NCI-H1694 treated with DMSO at 0.1 percent for 48 hours (cell line): ENCODE results near the gene C6orf132.

Experiments used
- DNase-seq: peaks from one replicate; lab custom pipeline; 2025; lab: John Stamatoyannopoulos, UW

The C6orf132 gene

DNA sequence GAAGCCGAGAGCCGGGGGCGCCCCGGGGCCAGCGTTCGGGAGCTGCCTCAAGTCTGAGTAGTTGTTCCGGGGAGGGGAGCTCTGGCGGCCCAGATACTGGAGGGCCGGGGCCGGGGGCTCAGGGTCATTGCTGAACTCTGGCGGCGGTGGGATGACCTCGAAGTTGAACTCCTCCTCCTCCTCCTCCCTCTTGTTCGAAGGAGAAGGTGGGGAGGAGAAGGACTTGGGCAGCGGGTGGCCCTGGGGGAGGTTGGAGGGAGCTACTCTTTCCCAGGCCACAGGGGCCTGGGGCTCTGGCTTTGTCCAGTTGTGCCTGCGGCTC lies 37.7 kb downstream of the C6orf132 start:
- DNase-seq = no peak

DNA sequence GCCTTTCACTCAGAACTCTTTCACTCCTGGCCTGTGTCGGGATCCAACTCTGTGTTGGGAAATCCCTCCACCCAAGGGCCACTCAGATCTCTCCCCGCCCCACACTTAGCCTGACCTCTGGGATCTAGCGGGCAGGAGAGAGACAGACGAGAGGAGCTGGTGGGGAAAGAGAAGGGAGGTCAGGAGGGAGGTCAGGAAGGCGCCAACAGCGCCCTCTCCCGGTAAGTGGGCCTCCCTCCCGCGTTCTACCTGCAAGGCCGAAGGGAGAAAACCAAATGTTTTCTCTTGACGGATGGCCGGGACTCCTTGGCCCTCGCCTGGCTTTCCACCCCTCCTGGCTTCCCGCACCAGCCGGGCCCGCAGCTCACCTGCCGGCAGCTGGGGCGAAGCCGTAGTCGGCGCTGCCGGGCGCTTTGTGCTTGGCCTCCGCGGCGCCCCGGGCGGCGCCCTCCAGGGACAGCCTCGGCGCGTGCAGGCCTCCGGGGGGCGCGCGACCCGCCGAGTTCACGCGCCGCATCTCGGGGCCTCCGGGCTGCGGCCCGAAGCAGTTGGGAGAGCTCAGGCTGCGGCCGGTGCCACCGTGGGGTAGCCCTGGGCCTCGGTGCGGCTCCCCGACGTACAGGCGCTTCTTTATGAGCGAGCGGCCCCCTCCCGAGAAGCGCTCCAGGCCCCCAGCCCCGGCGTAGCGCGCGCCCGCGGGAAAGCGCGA lies 38.2 kb downstream of the C6orf132 start:
- no peak for DNase-seq

DNA sequence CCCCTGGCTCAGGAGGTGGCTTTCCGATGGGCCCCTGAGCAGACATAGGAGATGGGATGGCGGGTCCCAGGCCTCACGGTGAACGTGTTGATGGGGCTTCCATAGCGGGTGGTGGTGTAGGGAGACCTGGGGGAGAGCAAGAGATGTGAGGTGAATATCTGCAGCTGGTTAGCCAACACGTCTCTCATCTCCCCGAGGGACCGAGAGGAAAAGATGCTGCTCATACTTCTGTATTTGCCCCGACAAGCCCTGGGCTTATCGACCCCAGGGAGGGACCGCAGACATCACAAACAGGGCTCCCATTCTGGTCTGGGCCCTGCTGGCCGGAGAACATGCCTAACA lies 38.7 kb downstream of the C6orf132 start:
- no peak for DNase-seq

DNA sequence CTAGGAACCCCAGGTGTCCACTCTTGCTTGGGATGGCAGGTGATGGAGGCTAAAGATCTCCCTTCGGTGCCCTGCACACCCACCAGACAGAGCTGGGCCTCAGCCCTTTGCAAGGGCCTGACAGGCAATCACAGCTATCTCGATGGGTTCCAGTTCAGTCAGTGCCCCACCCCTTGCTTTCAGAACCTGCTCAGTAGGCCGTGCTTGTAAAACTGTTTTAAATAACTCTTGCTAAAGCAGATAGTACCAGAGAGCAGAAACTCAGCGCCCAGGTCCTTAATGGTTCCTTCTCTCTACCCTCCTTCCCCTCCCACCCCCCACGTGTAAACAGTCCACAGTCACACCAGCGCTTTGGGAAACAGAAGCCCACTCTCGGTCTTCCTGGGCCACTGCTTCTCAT lies 39.2 kb downstream of the C6orf132 start:
- no peak for DNase-seq

DNA sequence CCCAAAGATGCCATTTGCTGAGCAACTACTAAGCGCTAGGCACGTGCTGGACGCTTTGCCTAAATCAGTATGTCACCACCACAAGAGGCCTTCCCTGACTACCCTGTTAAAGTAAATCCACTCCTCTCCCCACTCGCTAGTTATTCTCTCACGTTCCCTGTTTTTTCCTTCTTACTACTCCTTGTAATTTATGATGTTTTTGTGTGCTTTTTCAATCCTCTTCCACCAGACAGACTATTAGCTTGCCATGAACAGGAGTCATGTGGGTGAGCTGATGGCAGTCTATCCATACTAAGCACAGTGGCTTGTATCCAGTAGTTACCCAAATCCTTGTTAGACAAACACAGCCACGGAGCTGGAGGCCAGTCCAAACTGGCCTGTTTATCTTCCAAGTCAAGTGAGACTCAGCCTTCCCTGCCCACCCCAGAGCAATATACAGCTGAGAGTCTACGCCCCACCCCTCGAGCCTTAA lies 41.2 kb downstream of the C6orf132 start:
- no peak for DNase-seq

GRCh38 chr6:42100029-42100901 lies 42.2 kb downstream of the C6orf132 start:
- DNase-seq = no peak

DNA sequence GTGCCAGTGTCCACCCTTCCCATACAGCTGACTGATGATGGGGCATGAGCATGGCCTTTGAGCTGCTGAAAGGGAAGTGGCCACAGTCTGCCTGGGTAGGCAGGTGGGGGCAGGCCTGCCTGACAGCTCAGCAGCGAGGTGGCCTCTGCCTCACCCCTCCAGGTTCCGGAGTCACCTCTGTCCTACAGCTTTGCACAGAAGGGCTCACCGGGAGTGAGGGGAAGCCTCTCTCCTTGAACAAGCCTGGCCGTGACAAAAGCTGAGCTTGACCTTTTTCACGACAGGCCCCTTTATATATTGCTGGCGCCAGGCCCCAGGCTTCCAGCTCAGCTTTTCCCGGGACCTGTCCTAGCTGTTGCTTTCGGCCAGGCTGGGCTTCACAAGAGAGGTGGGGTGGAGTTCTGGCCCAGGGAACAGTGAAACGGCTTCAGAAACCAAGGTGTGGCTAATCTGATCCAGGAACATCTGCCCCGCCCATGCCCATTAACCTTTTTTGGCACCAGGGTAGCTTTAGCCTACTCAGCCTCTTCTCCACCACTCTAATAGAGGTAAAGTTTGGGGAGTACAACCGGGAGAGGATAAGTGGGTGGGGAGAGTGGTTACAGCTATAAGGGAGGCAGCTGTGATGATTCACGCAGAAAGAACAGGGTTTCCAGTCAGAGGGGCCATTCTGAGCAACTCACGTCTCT lies 42.9 kb downstream of the C6orf132 start:
- DNase-seq = no peak

GRCh38 chr6:42095776-42096541 lies 46.5 kb downstream of the C6orf132 start:
- no peak for DNase-seq

DNA sequence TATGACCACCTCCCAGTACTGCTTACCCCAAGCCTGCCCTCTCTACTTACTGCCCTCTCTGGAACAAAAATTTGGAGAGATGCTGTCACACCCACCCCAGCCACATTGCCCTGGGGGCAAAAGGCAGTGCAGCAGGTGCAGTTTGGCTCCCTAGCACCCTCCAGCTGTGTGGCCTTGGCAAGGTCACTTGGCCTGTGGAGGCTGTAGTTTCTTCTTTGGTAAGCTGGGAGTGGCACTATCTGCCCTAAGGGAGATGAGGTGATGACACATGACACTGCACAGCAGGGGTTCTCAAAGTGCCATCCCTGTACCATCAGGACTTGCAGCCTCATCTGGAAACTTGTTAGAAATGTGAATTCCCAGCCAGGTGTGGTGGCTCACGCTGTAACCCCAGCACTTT lies 47.3 kb downstream of the C6orf132 start:
- DNase-seq = no peak

DNA sequence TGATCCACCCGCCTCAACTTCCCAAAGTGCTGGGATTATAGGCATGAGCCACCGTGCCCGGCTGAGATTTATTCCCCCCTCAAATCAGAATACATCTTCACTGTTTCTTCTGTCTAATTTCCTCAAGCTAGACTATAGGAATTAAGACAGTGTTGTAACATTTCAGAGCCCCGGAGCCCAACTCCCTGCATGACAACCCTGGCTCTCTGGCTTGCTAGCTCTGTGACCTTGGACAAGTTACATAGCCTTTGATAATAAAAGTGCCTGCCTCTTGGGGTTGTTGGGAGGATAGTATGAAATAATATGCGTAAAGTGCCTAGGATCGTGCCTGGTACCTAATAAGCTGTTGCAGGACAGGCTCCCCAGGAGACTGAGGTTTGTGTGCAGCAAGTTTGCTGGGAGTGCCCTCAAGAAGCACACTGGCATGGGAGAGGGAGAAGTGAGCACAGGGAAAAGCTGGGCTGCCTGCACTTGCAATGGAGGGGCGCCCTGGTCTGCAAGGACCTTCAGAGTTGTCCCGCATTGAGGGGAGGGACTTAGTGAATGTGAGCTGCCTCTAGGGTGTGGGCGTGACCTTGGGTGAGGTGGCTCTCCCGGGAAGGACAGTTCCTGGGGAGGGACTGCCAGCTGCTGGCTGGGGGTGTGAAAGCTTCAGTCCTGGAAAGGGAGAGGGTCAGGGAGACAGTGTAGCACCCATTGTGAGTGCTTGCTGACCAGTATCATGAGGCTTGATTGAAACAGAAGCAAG lies 48.7 kb downstream of the C6orf132 start:
- no peak for DNase-seq

- DNase-seq = no peak
These were observed 50.7 kb downstream of the C6orf132 start for GRCh38 chr6:42091718-42092023.

- DNase-seq = no peak
These were observed 51.4 kb downstream of the C6orf132 start for GRCh38 chr6:42090819-42091717.

DNA sequence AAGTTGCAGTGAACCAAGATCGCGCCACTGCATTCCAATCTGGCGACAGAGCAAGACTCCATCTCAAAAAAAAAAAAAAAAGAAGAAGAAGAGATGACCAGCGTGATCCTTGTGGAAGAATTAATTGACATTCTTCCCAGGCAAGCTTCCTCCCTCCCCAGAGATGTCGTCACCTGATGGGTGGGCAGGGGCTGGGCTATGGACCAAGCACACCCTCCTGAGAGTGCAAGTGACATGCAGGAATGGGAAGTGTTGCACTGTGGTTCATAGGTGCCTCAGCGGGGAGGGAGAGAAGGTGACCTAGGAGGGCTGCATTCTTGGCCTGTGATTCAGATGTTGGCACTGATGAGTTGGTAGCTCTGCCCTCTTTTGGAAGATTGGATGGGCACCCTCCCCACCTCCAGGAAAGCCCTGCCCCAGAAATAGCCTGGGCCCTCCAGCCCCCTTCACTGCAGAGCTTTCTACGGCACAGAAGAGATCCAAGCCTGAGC lies 54.3 kb downstream of the C6orf132 start:
- no peak for DNase-seq

DNA sequence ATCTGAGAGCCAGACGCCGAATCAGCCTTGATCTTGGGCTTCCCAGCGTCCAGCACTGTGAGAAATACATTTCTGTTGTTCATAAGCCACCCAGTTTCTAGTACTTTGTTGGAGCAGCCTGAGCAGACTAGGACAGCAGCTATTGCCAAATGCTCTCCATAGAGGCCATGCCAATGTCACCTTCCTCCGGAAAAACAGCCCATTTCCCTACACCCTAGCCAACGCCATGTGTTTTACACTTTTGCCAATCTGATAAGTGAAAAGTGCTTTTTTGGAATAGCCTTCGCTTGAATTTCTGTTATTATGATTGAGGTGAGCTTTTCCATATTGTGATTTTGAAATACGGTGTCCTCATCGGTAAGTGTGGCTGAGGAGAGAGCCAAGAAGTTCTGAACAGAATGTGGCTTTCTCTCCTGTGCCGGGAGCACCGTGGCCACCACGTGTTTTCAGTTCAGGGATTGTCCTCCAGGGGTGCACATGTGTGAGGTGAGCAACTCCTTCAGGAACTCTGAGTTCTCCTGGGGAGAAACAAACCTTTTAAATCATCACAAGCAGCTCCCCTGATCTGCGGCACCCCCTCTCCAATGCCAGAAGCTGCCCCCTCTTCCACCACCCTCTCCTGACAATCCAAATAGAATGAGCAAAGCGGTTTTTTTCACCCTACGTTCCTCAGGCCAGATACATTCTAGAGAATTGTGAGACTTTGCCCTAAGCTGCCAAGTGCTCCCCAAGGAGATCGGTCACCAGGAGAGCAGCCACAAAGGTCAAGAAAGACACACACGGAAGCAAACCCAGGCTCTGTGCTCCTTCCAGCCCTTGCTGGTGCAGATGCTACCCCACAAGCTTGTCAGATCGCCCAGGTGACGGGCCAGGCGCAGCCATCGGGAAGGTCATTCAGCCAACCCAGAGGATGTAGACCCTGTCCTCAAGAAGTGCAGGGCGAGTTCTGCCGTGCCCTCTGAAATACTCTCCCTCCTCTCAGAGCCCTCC lies 56.1 kb downstream of the C6orf132 start:
- no peak for DNase-seq

DNA sequence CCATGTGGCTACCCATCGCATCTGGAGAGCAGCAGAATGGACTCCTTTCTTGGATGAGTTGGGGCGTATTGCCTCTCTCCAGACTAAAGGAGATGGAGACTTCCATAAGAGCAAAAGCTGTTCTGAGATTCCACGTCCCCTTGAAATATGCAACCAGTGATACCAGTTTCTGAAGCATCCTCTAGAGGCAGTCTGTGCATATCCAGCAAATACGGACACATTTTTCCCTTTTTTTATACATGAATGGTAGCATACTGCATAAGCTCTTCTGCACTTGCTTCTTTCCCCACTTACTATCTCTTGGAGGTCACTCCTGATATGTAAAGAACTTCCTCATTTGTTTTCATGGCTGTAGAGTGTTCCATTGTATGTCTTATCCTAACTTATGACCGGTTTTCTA lies 57.5 kb downstream of the C6orf132 start:
- DNase-seq = peak; percentile 0

GRCh38 chr6:42083530-42083929 lies 58.9 kb downstream of the C6orf132 start:
- no peak for DNase-seq

GRCh38 chr6:42079941-42080464 lies 62.4 kb downstream of the C6orf132 start:
- no peak for DNase-seq

DNA sequence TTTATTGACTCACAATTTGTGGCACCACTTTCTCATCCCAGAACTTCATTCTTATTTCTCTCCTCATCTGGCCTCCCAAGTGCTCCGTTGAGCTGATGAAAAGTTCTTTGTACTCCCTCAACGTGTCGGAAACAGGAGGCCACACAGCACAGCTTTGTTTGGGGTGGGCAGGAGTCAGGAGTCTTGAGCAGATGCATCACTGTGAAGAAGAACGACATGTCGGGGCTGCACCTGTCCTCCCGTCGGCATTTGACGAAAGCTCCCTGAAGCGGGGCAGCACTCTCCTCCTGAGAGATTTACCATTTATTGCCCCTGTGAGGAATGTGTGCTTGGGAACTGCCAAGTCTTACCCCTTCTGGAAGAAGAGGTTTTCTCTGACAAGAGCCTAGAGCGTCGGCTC lies 64.0 kb downstream of the C6orf132 start:
- DNase-seq = no peak
